GM03348 (cell line): Measurements from ENCODE around the gene PRKCZ.
"Not testable (repeated sequence)": the region's sequence is repeated elsewhere in the genome, so short reads cannot be mapped to it uniquely, and the experiment has no call there.

Experiments
- DNase-seq: peaks from one replicate; pipeline ENCODE4 v3.0.0; 2012; ENCODE audit warnings: low spot score

PRKCZ gene

DNA sequence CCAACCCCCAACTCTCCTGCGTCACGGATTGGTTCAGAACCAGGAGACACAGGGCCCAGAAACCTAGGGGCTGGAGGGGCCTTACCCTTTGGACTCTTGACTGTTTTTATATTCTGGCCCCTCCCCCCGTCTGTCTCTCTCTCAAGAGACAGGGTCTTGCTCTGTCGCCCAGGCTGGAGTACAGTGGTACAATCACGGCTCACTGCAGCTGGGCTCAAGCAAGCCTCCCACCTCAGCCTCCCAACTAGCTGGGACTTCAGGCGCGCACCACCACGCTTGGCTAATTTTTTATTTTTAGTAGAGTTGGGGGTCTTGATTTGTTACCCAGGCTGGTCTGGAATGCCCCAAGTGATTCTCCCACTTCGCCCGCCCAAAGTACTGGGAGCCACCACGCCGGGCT is 52.5 kb downstream of the PRKCZ start:
- DNase-seq = no peak

DNA sequence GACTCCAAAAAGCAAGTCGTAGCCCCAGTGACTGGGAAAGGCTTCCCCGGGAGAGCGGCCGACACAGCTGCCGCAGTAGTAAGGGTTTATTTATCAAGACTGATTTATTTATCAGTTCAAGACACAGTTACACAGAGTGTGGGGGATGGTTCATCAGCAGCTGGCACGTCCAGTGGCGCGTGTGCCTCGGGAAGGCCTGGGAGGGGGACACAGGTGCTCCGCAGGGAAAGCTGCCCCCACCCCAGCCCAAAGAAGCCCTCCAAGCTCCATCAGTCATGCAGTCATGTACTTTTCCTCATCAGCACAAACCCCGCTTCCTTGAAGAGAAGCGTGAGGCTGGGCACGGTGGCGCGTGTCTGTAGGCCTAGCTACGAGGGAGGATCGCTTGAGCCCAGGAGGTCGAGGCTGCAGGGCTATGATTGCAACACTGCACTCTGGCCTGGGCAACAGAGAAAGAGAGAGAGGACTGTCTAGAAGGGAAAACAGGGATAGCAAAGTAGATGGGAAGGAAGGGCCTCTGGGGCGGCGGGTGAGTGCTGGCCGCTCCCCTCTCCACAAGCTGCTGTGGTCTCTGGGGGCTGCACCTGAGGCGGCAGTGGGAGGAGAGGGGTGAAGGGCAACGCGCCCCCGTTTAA is 53.2 kb downstream of the PRKCZ start:
- DNase-seq = no peak

DNA sequence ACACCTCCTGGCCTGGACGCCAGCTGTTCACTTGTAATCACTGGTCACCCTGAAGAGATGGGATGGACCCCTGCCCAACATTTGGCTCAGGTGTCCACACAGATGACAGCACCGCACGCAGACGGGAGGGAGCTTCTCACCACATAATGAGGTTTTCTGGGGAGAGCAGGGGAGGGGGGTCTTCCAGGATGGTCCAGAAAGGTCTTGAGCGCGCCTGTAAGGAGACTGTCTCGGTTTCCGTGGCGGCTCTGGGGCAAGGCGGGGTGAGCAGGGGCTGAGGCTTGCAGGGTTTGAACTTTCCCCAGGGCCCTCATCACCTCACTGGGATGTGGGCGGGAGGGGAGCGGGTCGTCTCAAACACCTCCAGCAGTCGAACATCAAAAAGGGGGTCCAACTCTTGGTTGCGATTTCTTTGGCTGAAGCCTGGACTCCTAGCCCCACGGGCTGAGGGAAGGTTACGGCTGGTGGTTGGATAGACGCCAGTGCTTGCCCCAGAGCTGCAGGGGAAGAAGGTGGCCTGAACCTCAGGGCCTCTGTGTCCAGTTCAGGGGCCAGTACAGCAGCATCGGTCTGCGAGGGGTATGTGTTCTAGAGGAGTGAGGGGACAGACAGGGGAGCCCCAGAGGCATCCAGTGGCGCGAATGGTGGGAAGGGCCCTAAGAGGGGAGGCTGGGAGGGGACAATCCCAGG is 53.8 kb downstream of the PRKCZ start:
- DNase-seq = no peak

GRCh38 chr1:2104621-2105427 is 54.6 kb downstream of the PRKCZ start:
- no peak for DNase-seq

DNA sequence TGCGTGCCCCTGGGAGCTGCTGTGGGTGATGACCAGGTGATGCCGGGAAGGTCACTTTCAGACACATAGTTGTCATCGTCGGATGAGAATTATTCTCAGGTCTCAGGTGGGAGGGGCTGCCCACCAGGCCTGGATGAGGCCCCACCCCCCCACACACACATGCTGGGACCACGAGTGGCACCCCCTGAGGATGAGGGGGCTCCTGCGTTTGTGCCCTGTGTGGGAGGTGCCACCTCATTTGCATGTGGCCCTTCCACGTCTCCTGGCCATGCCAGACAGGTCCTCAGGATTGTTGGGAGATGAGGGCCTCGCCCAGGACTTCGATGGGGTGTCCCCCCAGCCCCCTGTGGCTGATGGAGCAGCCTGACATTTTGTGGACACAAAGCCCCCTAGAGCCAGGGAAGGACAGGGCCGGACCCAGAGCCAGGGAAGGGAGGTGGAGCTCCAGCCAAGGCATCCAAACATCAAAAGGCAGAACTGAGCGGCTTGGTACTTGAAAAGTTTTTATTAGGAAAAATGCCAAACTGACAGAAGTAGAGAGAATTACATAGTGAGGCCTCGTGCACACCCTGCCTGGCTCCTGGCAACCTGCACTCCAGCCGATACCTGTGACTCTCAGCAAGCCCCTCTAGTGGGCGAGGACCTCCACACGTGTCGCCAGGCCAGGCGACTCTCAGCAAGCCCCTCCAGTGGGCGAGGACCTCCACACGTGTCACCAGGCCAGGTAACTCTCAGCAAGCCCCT is 55.7 kb downstream of the PRKCZ start:
- no peak for DNase-seq

- no peak for DNase-seq
These were observed 56.6 kb downstream of the PRKCZ start for GRCh38 chr1:2106659-2107405.

DNA sequence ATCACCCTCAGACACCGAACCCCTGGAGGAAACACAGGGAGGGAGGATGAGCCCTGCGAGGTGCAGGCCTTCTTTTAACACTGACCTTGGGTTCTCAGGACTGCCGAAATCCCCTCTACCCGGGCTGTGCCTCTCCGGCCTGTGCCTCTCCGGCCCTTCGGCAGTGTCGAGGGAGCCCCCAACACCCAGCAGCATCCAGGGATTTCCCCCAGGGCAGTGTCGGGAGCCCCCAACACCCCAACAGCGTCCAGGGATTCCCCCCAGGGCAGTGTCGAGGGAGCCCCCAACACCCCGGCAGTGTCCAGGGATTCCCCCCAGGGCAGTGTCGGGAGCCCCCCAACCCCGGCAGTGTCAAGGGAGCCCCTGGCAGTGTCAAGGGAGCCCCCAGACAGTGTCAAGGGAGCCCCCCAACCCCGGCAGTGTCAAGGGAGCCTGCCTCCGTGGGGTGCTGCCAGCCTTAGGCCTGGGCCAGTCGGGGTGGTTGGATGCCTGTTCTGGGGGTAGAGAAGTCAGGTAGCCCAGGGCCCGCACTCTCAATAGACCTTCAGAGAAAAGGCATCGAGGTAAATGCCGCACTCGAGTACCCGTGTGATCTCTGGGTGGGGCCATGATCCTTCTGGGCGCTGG is 57.5 kb downstream of the PRKCZ start:
- DNase-seq = no peak

DNA sequence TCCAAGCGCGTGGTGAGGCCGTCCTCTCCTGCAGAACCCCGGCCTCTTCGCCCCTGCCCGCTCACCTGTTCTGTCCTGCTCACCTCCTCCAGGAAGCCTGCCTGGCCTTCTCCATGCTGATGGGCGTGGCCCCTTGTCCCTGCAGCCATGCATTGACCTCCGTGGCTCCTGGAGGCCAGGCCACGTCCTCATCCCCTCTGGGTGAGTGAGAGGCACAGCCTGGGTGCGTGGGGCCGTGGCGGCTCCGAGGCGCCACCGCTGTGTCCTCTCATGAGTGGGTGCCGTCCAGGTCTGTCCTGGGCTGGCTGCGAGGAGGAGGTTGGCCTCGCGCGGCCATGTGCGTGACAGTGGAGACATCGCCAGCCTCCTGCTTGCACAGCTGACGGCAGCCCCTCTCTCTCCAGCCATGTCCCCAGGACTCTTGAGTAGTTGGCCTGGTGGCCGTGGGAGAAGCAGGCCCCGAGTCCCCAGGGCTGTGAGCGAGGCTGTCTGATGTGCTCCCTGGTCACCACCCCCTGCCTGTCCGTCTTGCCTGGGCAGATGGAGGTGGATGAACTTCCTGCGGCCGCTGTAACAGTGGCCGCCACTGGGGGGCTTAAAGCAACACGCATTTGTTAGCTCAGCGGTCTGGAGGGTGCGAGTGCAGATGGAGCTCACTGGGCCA is 58.1 kb downstream of the PRKCZ start:
- peak; percentile 73 for DNase-seq

- no peak for DNase-seq
These were observed 58.8 kb downstream of the PRKCZ start for GRCh38 chr1:2108877-2109580.

- no peak for DNase-seq
These were observed 59.4 kb downstream of the PRKCZ start for GRCh38 chr1:2109581-2110021.

DNA sequence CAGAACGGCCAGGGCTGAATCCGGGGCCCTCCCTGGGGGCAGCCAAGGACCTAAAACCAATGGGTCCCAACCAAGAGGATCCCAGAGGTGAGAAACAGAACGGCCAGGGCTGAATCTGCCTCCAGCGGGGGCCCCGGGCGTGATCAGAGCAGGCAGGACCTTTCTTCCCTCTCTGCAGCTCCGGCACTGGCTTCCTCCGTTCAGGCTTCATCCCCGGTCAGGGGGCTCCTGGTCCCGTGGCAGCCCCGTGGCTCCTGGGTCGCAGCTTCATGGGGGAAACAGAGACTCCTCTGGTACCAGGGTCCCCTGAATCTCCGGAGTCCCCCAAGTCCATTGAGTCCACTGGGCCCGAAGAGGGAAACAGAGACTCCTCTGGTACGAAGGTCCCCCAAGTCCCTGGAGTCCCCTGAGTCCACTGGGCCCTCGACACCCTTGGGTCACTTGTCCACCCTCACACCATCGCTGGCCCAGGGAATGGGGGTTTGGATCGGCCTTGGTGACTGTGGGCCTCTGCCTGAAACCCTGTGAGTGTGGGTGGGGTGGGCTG is 60.1 kb downstream of the PRKCZ start:
- no peak for DNase-seq

DNA sequence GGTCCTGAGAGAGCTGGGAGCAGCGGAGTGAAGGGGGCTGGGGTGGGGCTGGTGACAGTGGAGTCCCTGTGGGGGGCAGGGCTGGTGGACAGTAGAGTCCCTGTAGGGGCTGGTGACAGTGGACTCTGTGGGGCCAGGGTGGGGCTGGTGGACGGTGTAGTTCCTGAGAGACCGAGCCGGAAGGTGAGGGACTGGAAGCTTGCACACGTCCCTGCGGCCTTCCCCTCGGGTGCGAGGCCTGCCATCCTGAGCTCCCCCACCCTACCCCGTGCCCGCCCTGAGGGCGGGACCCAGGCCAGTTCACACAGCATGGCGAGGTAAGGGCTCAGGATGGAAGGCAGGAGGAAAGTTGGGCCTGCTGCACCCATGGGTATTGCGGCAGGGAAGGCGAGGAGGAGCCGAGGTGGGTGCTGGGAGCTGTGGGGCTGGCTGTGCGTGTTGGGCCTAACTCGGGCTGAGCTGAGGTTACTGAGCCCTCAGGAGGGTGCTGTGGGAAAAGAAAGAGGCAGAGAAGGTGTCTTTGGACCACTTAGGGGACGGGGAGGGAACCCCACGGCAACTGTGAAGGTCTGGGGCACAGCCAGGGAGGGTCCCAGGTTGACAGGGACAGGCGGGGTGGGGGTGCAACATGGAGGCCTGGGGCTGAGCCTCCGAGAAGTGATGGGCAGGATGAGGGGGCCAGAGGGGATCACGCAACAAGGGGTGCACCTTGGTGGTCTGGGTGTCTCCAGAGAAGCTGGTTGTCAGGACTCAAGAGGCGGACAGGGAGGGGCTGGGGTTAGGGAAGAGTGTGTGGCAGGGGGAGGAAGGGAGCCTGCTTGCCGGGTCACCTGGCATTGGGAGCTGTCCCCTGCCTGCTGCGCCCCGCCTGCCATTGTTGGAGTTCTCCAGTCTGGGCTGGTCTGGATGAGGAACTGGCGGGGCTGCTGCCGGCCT is 60.8 kb downstream of the PRKCZ start:
- no peak for DNase-seq

GRCh38 chr1:2111674-2112035 is 61.4 kb downstream of the PRKCZ start:
- DNase-seq = no peak

GRCh38 chr1:2112280-2112701 is 62.1 kb downstream of the PRKCZ start:
- no peak for DNase-seq

DNA sequence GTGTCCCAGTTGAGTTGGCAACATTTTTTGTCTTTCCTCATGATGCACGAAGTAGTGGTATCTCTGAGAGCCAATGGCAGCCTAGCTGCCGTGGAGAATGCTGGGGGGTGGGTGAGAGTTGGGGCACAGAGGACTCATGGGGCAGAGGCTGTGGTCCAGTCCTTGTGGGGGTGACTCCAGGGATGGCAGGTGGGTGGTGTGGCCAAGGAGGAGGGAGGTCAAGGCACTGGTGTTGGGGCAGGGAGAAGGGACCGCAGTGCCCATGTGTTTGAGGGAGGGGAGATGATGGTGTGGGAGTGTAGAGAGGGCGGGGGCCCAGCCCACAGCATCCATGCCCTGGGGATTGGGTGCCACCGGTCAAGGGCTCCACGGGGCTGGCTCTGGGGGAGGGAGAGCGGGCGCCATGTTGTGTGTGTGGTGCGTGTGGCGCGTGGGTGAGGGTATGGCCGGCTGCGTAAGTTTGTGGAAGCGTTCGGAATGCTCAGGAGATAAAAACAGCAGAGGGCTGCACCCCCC is 63.5 kb downstream of the PRKCZ start:
- DNase-seq = no peak

DNA sequence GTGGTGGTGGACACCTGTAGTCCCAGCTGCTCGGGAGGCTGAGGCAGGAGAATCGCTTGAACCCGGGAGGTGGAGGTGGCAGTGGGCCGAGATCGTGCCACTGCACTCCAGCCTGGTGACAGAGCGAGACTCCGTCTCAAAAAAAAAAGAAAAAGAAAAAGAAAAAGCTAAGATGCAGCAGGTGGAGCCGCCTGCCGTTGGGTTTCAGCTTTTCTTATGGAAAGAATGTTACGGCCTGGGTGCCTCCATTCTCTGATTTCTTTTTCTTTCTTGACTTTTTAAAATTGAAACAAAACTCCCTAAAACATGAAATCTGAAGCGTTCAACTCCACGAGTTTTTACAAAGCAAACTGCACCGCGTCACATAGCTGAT is 64.4 kb downstream of the PRKCZ start:
- DNase-seq = not testable (repeated sequence)

GRCh38 chr1:2115008-2115641 is 64.9 kb downstream of the PRKCZ start:
- DNase-seq = no peak
